Liver (tissue), 9 donors: ENCODE results near the gene ELOVL2. TPM values are rescaled to one million over a fixed set of nuclear protein-coding genes. Genes with fewer than 3 reads are reported as not detected.

ENCODE experiments used
- DNase-seq: peaks from one replicate; pipeline ENCODE4 v3.0.0-alpha.2; 2017; ENCODE audit warnings: low spot score
- H3K27ac ChIP-seq, 2 donors: one replicate each; pipeline ENCODE4 v1.7.0; 2013; ENCODE audit warnings: inconsistent platforms in 2 of 2, low read length in 2 of 2, control low read depth in 1 of 2, low read depth in 1 of 2, mild to moderate bottlenecking in 1 of 2
- H3K27me3 ChIP-seq, 4 donors: one replicate each; pipeline versions ENCODE4 v1.6.1 to v1.7.0; 2013; ENCODE audit warnings: low read length in 3 of 4, inconsistent platforms in 1 of 4, mild to moderate bottlenecking in 1 of 4, moderate library complexity in 1 of 4; ENCODE audit not compliant: control insufficient read depth in 4 of 4, insufficient read depth in 4 of 4
- H3K36me3 ChIP-seq, 4 donors: one replicate each; pipeline versions ENCODE4 v1.6.1 to v1.7.0; 2013; ENCODE audit warnings: low read length in 3 of 4, mild to moderate bottlenecking in 3 of 4, low read depth in 1 of 4, moderate library complexity in 1 of 4; ENCODE audit not compliant: control insufficient read depth in 4 of 4, insufficient read depth in 3 of 4
- H3K4me1 ChIP-seq, 4 donors: one replicate each; pipeline versions ENCODE4 v1.6.1 to v1.7.0; 2013; ENCODE audit warnings: low read length in 3 of 4, mild to moderate bottlenecking in 3 of 4, moderate library complexity in 1 of 4; ENCODE audit not compliant: control insufficient read depth in 4 of 4, insufficient read depth in 4 of 4
- H3K4me3 ChIP-seq, 3 donors: one replicate each; pipeline versions ENCODE4 v1.6.1 to v1.7.0; 2013; ENCODE audit warnings: low read length in 3 of 3, control low read depth in 1 of 3, low read depth in 1 of 3, mild to moderate bottlenecking in 1 of 3
- H3K9ac ChIP-seq, 2 donors: one replicate each; pipeline ENCODE4 v1.7.0; 2013; ENCODE audit warnings: low read length in 2 of 2, mild to moderate bottlenecking in 2 of 2, moderate library complexity in 2 of 2, control low read depth in 1 of 2, low read depth in 1 of 2
- H3K9me3 ChIP-seq, 4 donors: one replicate each; pipeline versions ENCODE4 v1.6.1 to v1.7.0; 2013; ENCODE audit warnings: low read length in 3 of 4; ENCODE audit not compliant: control insufficient read depth in 4 of 4
- EGR1 ChIP-seq, 2 donors: IDR thresholded peaks; 2 replicates each; pipeline ENCODE4 v1.6.1; 2016 to 2018; ENCODE audit warnings: antibody characterized with exemption in 2 of 2, low read depth in 2 of 2
- GABPA ChIP-seq, 2 donors: IDR thresholded peaks in 1 of 2; conservative IDR thresholded peaks in 1 of 2; 2 replicates each; pipeline ENCODE4 v1.6.1; 2016; ENCODE audit warnings: antibody characterized with exemption in 2 of 2, mild to moderate bottlenecking in 1 of 2, moderate library complexity in 1 of 2
- HNF4A ChIP-seq, 2 donors: conservative IDR thresholded peaks; 2 replicates each; pipeline ENCODE4 v1.6.1; 2016; ENCODE audit warnings: antibody characterized with exemption in 2 of 2, mild to moderate bottlenecking in 2 of 2
- REST ChIP-seq: IDR thresholded peaks from 2 replicates; pipeline ENCODE4 v1.6.1; 2016; ENCODE audit warnings: antibody characterized with exemption, mild to moderate bottlenecking
- RXRA ChIP-seq, 2 donors: IDR thresholded peaks; 2 replicates each; pipeline ENCODE4 v1.6.1; 2017 to 2018; ENCODE audit warnings: antibody characterized with exemption in 2 of 2, mild to moderate bottlenecking in 1 of 2
- SP1 ChIP-seq: IDR thresholded peaks from 2 replicates; pipeline ENCODE4 v1.6.1; 2018; ENCODE audit warnings: antibody characterized with exemption, mild to moderate bottlenecking
- ZBTB33 ChIP-seq: IDR thresholded peaks from 2 replicates; pipeline ENCODE4 v1.6.1; 2016; ENCODE audit warnings: antibody characterized with exemption
- WGBS: extraction: QIAGEN DNeasy Blood & Tissue Kit; methylation state at CpG from one replicate; pipeline ENCODE4 v1.1.7; 2013; 5-methylcytosine and 5-hydroxymethylcytosine counted together
- polyA plus RNA-seq, 2 donors: library from polyadenylated mRNA; stranded (reverse) in 1 of 2; unstranded in 1 of 2; fragments of 200-250 nt in 1 of 2; fragments of >200 nt in 1 of 2; fragmentation: Nextera tagmentation in 1 of 2; extraction: Ambion mirVana in 1 of 2; gene quantifications; one replicate each; pipeline versions ENCODE4 v1.2.1 to v1.2.3, GENCODE V29; 2013 to 2015
- total RNA-seq, 2 donors: library from RNA; depleted of rRNA; stranded (reverse); fragments of >200 nt; gene quantifications; one replicate each; pipeline ENCODE4 v1.2.3, GENCODE V29; 2014
- TF ChIP-seq, protein P1 (sequence below): IDR thresholded peaks from 2 replicates; pipeline ENCODE4 v1.6.1; 2016; ENCODE audit warnings: antibody characterized with exemption
- donor health status: healthy.
- donor health status: healthy.
- donor health status: healthy.
- donor health status: healthy.
- donor health status: healthy.

The ELOVL2 gene
- total and polyA plus RNA-seq, 4 donors, result 7.1 to 28.5 (median 22.1) TPM

DNA sequence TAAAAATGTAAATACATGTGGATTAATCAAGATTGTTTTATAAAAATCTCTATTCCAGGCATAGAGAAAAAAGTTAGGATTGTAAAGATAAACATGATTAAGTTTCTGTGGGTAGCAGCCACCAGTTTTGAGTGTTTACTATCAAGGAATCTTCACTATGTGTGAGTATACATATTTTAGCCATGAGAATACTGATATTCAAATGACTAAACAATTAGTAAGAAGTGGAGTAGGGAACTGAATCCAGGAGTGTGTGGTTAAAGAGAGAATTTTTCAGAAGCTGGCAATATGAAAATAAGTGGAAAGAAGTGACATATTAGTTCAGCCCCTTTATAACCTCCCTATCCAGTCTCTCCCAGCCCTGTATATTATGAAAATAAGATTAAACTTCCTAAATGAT is 10.3 kb downstream of the ELOVL2 start (continued):
- no peak for TF ChIP-seq REST

GRCh38 chr6:11030904-11031303 is 13.2 kb downstream of the ELOVL2 start:
- Histone ChIP-seq H3K4me1 (peaks cover 0 to 3% (median 0%) of the 10 kb centered on the region in 4 donors), H3K9me3 (no peaks in the 10 kb centered on the region), H3K36me3 (no peaks in the 10 kb centered on the region), H3K27ac (no peak overlapping the region), H3K9ac (no peak overlapping the region), H3K4me3 (no peak overlapping the region), H3K27me3 (no peaks in the 10 kb centered on the region)
- DNase-seq, result no peak
- TF ChIP-seq SP1, result no peak
- no peak for TF ChIP-seq EGR1 (IDR thresholded peaks at IDR 0.05; ENCODE audit: low read depth in 2 of 2)
- TF ChIP-seq, protein P1, sequence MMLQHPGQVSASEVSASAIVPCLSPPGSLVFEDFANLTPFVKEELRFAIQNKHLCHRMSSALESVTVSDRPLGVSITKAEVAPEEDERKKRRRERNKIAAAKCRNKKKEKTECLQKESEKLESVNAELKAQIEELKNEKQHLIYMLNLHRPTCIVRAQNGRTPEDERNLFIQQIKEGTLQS, result no peak
- WGBS, result 88% methylated on average over 4 of the region's 4 CpGs

- Histone ChIP-seq H3K36me3 (no peaks in the 10 kb centered on the region), H3K27ac (no peak overlapping the region), H3K4me3 (no peak overlapping the region), H3K9ac (no peak overlapping the region), H3K4me1 (peaks cover 0 to 2% (median 0%) of the 10 kb centered on the region in 4 donors), H3K9me3 (no peaks in the 10 kb centered on the region), H3K27me3 (no peaks in the 10 kb centered on the region)
- no peak for DNase-seq
- no peak for TF ChIP-seq ZBTB33
- no peak for TF ChIP-seq RXRA (IDR thresholded peaks at IDR 0.05)
- no peak for TF ChIP-seq HNF4A (conservative IDR thresholded peaks at IDR 0.05)
- no peak for TF ChIP-seq EGR1 (IDR thresholded peaks at IDR 0.05; ENCODE audit: low read depth in 2 of 2)
- no peak for TF ChIP-seq GABPA (IDR thresholded peaks at IDR 0.05 in 1 of 2, conservative IDR thresholded peaks at IDR 0.05 in 1 of 2)
- TF ChIP-seq REST, result no peak
- 96% methylated on average over 11 of the region's 11 CpGs for WGBS
Measured at GRCh38 chr6:11028959-11029358, 15.1 kb downstream of the ELOVL2 start.
